NCI-H446 treated with DMSO at 0.1 percent for 48 hours (cell line): ENCODE measurements around the gene CDC42BPB.

Experiments used
- DNase-seq: peaks from one replicate; lab custom pipeline; 2025; lab: John Stamatoyannopoulos, UW

The CDC42BPB gene

GRCh38 chr14:103057372-103058163, at the start of gene CDC42BPB:
Gene CDC42BPB, minus strand, starts transcription at chr14:103057549. Its CDS starts 376 bp downstream, at chr14:103057173.
- DNase-seq = peak; percentile 87

GRCh38 chr14:103105580-103106150, 48.3 kb upstream of the CDC42BPB start:
- no peak for DNase-seq

- DNase-seq = no peak
Measured at GRCh38 chr14:103104654-103105452, 47.5 kb upstream of the CDC42BPB start.

DNA sequence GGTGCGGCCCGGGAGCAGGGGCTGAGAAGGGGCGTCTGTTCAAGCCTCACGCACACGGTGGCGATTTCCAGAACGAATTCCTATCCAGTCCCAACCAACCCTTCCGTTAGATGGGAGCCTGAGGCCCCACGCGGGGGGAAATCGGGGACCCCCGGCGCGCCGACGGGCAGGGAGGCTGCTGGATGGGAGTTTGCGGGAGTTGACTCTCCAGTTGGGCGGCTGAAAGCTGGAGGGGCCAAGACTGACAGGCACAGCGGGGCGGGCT, 47.0 kb upstream of the CDC42BPB start:
- no peak for DNase-seq

DNA sequence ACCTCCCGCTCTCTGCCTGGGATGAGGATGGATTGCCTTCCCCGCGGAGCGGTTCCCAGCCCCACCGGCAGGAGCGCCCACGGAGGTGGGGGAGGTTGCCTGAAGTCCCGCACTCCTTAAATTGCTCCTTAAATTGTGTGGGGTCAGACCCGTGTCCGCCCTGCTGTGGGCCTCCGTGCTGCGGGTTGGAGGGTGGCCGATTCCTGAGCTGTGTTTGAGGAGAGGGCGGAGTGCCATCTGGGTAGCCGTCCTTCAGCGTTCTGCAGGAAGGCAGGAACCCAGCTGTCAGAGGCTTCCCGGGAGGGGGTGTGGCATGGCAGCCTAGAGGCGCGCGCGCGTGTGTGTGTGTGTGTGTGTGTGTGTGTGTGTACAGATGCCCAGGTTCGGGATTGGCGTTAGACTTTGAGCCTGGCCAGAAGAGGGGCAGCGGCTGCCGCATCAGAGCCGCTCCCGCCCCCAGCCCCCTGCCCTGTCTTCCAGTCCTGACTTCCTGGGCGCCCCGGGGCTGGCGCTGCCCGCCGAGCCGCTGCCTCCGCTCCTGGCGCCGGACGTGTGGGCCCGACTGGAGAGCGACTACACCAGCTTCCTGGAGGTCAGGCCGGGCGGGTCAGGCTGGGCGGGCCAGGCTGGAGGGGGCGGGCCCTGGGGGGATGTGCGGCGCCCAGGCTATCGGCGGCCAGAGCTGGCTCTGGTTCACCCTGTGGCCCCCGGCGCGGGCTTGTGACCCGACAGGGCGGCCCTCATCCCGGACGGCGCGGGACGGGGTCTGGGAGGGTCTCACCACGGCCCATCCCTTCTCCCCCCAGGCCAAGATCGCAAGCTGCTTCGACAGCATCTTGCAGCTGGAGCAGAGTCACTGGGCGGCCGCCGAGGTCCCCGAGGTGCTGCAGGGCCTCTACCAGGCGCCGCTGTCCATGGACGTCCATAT, 46.4 kb upstream of the CDC42BPB start:
- no peak for DNase-seq

- no peak for DNase-seq
Measured at GRCh38 chr14:103102689-103103260, 45.4 kb upstream of the CDC42BPB start.

- DNase-seq = no peak
Measured at GRCh38 chr14:103101963-103102688, 44.8 kb upstream of the CDC42BPB start.

DNA sequence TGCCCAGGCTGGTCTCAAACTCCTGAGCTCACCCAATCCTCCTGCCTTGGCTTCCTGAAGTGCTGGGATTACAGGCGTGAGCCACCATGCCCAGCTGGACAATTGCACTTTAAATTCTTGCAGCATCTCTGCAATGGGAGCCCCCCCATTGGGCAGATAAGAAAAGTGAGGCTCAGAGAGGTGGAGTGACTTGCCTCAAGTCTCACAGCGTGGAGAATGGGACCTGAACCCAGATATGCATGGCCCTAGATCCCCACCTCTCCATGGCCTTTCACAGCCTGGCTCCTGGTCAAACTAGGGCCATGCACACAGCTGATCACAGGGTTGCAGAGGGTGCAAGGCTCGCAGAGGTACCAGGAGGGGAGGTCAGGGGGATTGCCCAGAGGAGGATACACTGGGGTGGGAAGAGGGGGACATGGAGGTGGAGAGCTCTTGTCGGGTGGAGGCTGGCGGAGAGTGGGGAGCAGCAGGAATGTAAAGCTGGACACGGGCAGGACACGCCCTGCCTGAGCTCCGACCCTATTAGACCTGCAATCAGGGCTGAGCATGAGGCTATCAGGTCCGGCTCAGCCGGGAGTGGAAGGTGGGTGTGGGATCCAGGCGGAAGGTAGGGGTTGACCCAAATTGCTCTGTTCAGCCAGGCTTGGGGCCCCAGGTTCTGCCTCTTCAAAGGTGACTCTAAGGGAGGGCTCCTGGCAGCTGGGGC, 44.1 kb upstream of the CDC42BPB start:
- no peak for DNase-seq

DNA sequence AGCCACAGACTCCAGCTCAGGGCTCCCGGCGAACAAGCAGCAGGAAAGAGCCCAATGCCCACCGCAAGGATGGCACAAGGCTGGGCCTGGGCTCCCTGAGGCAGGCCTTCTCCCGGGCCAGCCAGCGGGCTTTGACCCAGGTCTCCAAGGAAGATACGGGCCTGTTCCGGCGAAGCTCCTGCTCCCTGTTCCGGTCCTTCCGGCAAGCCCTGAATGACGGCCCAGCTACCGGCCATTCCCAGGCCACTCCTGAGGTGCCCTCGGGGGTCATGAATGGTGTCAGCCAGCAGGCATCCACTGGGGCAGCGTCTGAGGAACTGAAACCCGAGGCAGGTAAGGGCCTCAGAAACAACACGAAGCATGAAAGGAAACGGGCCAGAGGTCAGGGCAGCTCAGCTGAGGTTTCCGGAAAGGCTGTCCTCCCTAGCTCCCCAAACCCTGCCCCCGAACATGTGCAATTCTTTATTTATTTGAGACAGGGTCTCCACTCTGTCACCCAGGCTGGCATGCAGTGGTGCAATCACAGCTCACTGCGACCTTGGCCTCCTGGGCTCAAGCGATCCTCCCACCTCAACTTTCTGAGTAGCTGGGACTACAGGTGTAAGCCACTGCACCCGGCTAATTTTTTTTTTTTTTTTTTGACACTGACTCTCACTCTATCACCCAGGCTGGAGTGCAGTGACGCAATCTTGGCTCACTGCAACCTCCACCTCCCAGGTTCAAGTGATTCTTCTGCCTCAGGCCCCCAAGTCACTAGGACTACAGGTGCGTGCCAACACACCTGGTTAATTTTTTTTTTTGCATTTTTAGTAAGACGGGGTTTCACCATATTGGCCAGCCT, 43.2 kb upstream of the CDC42BPB start:
- DNase-seq = no peak

DNA sequence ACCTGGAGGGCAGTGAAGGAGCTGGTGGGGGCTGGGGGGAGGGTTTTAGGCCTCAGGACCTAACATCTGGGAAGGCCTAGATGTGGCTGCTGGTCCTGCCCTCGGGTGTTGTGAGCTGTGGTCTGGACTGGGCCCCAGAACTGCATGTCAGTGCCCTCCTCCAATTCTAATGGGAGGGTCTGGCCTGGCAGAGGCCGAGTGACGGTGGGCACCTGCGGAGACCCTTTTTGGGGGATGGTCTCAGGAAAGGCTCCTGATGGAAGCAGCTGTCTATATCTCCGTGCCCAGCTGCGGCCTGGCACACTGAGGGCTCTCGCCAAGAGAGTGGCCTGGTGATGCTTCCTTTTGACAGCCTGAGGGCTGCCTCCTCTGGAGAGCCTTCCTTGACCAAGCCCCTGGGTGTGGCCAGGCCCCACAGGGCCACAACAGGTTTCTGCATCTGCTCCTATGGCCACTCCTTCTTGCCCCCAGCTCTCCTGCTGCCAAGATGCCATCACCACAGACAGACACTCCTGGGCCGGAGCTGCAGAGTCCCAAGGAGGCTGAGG, 42.5 kb upstream of the CDC42BPB start:
- no peak for DNase-seq

DNA sequence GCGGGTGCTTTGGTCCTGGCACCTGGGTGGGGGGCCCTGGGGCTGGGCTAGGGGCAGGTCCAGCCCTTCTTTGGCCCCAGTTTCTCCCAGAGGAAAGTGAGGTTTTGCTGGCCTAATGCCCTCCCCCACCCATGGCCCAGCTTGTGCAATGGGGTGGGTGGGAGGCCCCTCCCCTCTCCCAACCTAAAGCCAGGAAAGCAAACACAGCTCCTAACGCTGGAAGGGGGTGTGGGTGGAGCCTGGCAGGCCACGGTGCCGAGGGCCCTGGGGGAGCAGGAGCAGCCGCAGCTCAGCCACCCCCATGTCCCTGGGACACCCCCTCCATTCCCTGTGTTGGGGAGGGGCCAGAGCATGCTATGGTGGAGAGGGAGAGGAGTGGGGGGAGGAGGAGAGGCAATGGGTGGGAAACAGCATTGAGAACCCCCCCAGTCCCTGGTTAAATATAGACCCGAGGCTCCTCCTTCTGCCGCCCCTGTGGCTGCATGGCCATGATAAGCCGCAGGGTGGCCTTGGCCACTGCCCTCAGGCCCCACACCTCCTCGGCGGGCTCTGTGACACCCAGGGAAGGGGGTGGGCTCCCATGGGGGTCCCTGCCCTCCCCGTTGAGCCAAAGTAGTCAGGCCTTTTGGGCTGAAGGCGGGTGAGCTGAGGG, 41.9 kb upstream of the CDC42BPB start:
- DNase-seq = no peak

DNA sequence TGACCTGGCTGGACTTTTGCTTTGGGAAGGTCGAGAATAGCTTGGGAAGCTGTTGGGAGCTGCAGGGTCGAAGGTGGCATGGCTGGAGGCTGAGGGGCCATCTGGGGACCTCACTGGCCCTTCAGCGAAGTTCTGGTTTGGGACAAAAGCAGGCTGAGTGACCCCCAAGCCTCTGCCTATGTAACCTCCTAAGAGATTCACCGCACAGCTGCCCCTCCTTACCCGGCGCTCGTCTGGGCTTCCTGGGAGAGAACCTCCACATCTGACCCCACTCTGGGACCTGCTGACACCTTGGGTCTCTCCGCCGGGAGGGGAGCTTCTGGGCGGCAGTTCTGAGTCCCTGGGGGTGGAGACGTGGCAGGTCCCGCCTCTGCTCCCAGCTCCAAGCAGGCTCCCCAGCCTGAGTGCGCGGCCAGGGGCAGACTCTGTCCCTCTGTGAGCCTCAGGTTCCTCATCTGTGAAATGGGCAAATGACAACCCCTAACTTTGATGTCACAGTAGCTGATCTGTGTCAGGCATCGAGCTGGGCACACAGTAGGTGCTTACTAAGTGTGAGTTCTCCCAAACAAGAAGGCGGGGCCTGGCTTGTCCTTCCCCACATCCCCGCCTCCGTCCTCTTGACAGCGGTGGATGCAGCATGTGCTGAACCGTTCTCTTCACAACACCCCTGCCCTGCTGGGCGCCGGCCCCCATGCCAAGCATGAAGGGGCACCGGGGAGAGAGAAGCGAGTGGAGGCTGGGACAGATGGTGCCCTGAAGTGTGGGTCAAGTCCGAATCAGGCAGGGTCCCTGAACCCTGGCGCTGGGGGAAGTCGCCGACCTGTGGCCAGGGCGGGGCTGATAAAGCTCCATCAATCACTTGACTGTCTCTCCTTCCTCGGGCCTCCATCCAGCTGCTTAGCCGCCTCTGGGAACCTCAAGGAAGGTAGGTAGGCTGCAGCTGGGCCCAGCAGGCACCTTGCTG, 40.9 kb upstream of the CDC42BPB start:
- DNase-seq = no peak

DNA sequence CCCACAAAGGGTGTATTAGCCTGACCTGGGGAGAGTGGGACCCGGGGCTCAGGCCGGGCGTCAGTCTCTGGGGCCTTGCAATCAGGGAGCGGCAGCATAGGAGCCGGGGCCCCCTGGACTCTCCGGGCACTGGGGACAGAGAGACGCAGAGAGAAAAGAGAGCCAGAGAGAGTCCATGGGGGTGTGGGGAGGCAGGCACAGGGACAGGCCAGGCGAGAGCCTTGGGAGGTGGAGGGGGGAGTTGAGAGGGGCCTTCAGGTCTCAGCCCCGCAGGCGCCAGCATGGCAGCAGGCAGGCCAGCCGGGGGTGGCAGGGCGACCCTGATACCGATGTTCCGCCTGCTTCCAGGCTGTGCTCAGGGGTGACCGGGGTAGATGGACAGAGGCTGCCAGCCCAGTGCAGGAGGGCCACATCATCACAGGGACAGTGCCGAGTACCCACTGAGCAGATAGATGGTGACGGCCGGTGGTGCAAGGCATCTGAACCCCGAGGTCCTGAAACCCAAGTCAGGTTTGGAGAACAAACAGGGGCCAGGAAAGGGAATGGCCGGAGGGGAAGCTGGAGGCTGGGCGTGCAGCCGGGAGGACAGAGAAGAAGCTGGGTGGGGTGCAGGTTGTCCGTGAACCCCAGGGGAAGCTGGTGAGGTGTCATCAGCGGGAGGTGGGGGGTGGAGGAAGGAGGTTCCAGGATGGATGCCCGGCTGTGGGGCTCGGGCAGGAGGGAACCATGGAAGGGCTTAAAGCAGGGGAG, 40.1 kb upstream of the CDC42BPB start:
- no peak for DNase-seq

- DNase-seq = no peak
Measured at GRCh38 chr14:103096387-103096786, 39.0 kb upstream of the CDC42BPB start.

DNA sequence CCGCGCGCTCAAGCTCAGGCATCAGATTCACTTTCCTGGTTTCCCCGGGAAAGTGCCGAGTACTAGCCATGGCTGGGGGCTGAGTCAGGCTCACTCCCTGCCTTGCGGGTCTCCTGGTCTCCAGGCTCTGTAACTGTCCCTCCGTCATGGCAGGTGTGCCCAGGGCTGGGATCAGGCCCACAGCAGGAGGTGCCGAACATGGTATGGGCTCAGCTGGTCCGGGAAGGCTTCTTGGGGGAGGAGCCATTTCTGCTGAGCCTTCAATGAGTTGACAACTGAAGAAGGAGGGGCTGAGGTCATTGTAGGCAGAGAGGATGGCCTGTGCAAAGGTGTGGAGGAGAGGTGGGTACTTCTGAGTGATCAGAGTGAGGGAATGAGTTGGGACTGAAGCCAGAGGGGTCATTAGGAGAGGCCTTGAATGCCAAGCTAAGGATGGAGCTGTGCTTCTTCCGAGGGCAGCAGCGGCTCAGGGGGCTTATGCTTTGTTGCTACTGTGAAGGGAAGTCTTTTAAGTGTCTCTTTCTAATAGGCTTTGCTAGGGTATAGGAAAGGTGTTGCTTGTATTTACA, 37.9 kb upstream of the CDC42BPB start:
- DNase-seq = no peak
